ENCODE measurements around the gene ABCG4.

GRCh38 chr11:119101759-119102423 is 47.0 kb upstream of the ABCG4 start, which contains the start of gene DPAGT1:
- TF ChIP-seq CTCF (IDR thresholded peaks at IDR 0.05; ENCODE audit: control extremely low read depth in 1 of 3, insufficient read depth in 1 of 3, low read depth in 1 of 3, low read length in 3 of 3) (no peak), EZH2 (IDR thresholded peaks at IDR 0.05; ENCODE audit: low read depth, low read length, severe bottlenecking) (no peak)

Measured in H1 (cell line).